ENCODE results near the gene CCL5.

DNA sequence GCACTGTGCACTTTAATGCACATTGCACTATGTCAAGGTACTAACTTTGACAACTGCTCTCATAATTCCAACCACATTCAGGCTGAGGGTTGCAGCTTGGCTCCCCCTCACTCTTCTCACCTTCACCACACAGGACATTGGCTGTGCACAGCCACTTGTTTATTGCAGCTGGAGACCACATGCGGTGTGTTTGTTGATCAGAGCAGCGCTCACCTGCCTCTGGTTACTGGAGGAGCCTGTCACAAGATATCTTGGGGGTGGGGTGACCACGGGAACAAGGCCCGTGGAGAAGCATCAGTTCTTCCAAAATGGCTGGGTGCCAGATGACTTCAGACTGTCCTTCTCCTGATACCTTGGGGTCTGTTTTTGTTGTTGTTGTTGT lies 10.6 kb upstream of the CCL5 start:
- TF ChIP-seq, protein P1, sequence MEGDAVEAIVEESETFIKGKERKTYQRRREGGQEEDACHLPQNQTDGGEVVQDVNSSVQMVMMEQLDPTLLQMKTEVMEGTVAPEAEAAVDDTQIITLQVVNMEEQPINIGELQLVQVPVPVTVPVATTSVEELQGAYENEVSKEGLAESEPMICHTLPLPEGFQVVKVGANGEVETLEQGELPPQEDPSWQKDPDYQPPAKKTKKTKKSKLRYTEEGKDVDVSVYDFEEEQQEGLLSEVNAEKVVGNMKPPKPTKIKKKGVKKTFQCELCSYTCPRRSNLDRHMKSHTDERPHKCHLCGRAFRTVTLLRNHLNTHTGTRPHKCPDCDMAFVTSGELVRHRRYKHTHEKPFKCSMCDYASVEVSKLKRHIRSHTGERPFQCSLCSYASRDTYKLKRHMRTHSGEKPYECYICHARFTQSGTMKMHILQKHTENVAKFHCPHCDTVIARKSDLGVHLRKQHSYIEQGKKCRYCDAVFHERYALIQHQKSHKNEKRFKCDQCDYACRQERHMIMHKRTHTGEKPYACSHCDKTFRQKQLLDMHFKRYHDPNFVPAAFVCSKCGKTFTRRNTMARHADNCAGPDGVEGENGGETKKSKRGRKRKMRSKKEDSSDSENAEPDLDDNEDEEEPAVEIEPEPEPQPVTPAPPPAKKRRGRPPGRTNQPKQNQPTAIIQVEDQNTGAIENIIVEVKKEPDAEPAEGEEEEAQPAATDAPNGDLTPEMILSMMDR (IDR thresholded peaks at IDR 0.05) = no peak
- TF ChIP-seq, protein P2, sequence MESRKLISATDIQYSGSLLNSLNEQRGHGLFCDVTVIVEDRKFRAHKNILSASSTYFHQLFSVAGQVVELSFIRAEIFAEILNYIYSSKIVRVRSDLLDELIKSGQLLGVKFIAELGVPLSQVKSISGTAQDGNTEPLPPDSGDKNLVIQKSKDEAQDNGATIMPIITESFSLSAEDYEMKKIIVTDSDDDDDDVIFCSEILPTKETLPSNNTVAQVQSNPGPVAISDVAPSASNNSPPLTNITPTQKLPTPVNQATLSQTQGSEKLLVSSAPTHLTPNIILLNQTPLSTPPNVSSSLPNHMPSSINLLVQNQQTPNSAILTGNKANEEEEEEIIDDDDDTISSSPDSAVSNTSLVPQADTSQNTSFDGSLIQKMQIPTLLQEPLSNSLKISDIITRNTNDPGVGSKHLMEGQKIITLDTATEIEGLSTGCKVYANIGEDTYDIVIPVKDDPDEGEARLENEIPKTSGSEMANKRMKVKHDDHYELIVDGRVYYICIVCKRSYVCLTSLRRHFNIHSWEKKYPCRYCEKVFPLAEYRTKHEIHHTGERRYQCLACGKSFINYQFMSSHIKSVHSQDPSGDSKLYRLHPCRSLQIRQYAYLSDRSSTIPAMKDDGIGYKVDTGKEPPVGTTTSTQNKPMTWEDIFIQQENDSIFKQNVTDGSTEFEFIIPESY (IDR thresholded peaks at IDR 0.05; ENCODE audit: borderline replicate concordance, low read depth) = no peak
- TF ChIP-seq SIN3A (IDR thresholded peaks at IDR 0.05; ENCODE audit: borderline replicate concordance, low read depth, low read length) = no peak
- no peak for TF ChIP-seq TAF1 (IDR thresholded peaks at IDR 0.05; ENCODE audit: borderline replicate concordance, low read depth, low read length)
- TF ChIP-seq POLR2AphosphoS5 (IDR thresholded peaks at IDR 0.05; ENCODE audit: low read depth, low read length) = no peak
- no peak for TF ChIP-seq RCOR1 (IDR thresholded peaks at IDR 0.05; ENCODE audit: low read length)
- no peak for TF ChIP-seq RAD21 (IDR thresholded peaks at IDR 0.05; ENCODE audit: low read length)
- no peak for TF ChIP-seq EZH2phosphoT487 (IDR thresholded peaks at IDR 0.05; ENCODE audit: borderline replicate concordance, low read depth)

Measured in SK-N-SH (cell line).